HG03108 (cell line): ENCODE results near the gene PCBP4.
A peak's percentile ranks its signal among the peaks of the same experiment; 100 is the strongest.

ENCODE experiments used
- ATAC-seq: cut with Tn5 transposase; IDR thresholded peaks from one replicate; pipeline ENCODE4 v1.9.1; 2021; ENCODE audit warnings: moderate library complexity; ENCODE audit not compliant: unreplicated experiment

Gene PCBP4

GRCh38 chr3:51967384-51968169 lies at the start of gene PCBP4:
PCBP4 (minus strand) TSS chr3:51967454; CDS start chr3:51961240, 6,214 bp downstream.
- ATAC-seq = no peak

- ATAC-seq = no peak
Observed at GRCh38 chr3:52015438-52016228, 48.4 kb upstream of the PCBP4 start.

GRCh38 chr3:52014613-52015012 lies 47.4 kb upstream of the PCBP4 start:
- no peak for ATAC-seq

GRCh38 chr3:52013802-52014598 lies 46.7 kb upstream of the PCBP4 start:
- ATAC-seq = no peak

- ATAC-seq = no peak
Observed at GRCh38 chr3:52012699-52013098, 45.4 kb upstream of the PCBP4 start.

GRCh38 chr3:52010431-52010830 lies 43.2 kb upstream of the PCBP4 start:
- ATAC-seq = no peak

GRCh38 chr3:52007291-52007690 lies 40.0 kb upstream of the PCBP4 start:
- ATAC-seq = no peak

GRCh38 chr3:52006820-52007133 lies 39.5 kb upstream of the PCBP4 start:
- ATAC-seq = no peak

- ATAC-seq = no peak
Observed at GRCh38 chr3:52006017-52006819, 39.0 kb upstream of the PCBP4 start.

GRCh38 chr3:52005571-52005986 lies 38.3 kb upstream of the PCBP4 start:
- ATAC-seq = no peak

GRCh38 chr3:52004906-52005395 lies 37.7 kb upstream of the PCBP4 start:
- ATAC-seq = no peak

- no peak for ATAC-seq
Observed at GRCh38 chr3:52004163-52004787, 37.0 kb upstream of the PCBP4 start.

- ATAC-seq = no peak
Observed at GRCh38 chr3:52002748-52003147, 35.5 kb upstream of the PCBP4 start.

- ATAC-seq = peak; percentile 63
Observed at GRCh38 chr3:52001443-52001974, 34.3 kb upstream of the PCBP4 start.

GRCh38 chr3:51999846-52000245 lies 32.6 kb upstream of the PCBP4 start:
- no peak for ATAC-seq

- no peak for ATAC-seq
Observed at GRCh38 chr3:51998774-51999173, 31.5 kb upstream of the PCBP4 start.

- no peak for ATAC-seq
Observed at GRCh38 chr3:51997935-51998596, 30.8 kb upstream of the PCBP4 start.

GRCh38 chr3:51997172-51997571 lies 29.9 kb upstream of the PCBP4 start:
- no peak for ATAC-seq
